Type B pancreatic cell (in vitro differentiated cells): Measurements from ENCODE around the gene LRP1B. TPM values are rescaled to one million over a fixed set of nuclear protein-coding genes. Genes with fewer than 3 reads are reported as not detected.

Source experiments
- DNase-seq: peaks from one replicate; pipeline ENCODE4 v3.0.0; 2021; ENCODE audit warnings: mixed read lengths; ENCODE audit not compliant: unreplicated experiment; ENCODE audit errors: extremely low spot score
- H3K27ac Mint-ChIP-seq: 2 replicates; pipeline ENCODE4 v1.8.0; 2021; ENCODE audit warnings: mild to moderate bottlenecking, mixed read lengths
- H3K27me3 Mint-ChIP-seq: 2 replicates; pipeline ENCODE4 v1.8.0; 2021; ENCODE audit warnings: mixed read lengths
- H3K36me3 Mint-ChIP-seq: 2 replicates; pipeline ENCODE4 v1.8.0; 2021; ENCODE audit warnings: mixed read lengths
- H3K4me1 Mint-ChIP-seq: one replicate; pipeline ENCODE4 v1.8.0; 2021; ENCODE audit warnings: mixed read lengths; ENCODE audit not compliant: unreplicated experiment
- H3K4me3 Mint-ChIP-seq: 2 replicates; pipeline ENCODE4 v1.8.0; 2021; ENCODE audit warnings: mild to moderate bottlenecking, mixed read lengths
- H3K9me3 Mint-ChIP-seq: 2 replicates; pipeline ENCODE4 v1.8.0; 2021; ENCODE audit warnings: mixed read lengths
- CTCF ChIP-seq: fragments of 200-600 bp; sonication (generic); conservative IDR thresholded peaks from 2 replicates; pipeline ENCODE4 v1.5.0; 2021; ENCODE audit warnings: antibody characterized with exemption, mild to moderate bottlenecking
- total RNA-seq: library from RNA; stranded (reverse); gene quantifications from 2 replicates; pipeline ENCODE4 v1.2.1, GENCODE V29; 2021; ENCODE audit warnings: low replicate concordance

The LRP1B gene
- total RNA-seq, 1 donor from 2014 or later: 16.0 TPM

- H3K4me1 Mint-ChIP-seq: peaks cover 3% of the 10 kb centered on the region
- DNase-seq: no peak
- no peaks in the 10 kb centered on the region for H3K9me3 Mint-ChIP-seq
- H3K36me3 Mint-ChIP-seq: no peaks in the 10 kb centered on the region
- H3K4me3 Mint-ChIP-seq: no peak overlapping the region
- H3K27me3 Mint-ChIP-seq: no peaks in the 10 kb centered on the region
- no peak for TF ChIP-seq CTCF
- no peak overlapping the region for H3K27ac Mint-ChIP-seq
Measured at GRCh38 chr2:140359056-140359771, 1771.6 kb downstream of the LRP1B start.

GRCh38 chr2:140356697-140357096 is 1774.1 kb downstream of the LRP1B start:
- H3K4me1 Mint-ChIP-seq: peaks cover 3% of the 10 kb centered on the region
- no peak for TF ChIP-seq CTCF
- no peaks in the 10 kb centered on the region for H3K36me3 Mint-ChIP-seq
- H3K4me3 Mint-ChIP-seq: no peak overlapping the region
- DNase-seq: no peak
- no peak overlapping the region for H3K27ac Mint-ChIP-seq
- H3K27me3 Mint-ChIP-seq: peaks cover 8% of the 10 kb centered on the region
- H3K9me3 Mint-ChIP-seq: no peaks in the 10 kb centered on the region

GRCh38 chr2:140355511-140356090 is 1775.2 kb downstream of the LRP1B start:
- Mint-ChIP-seq H3K36me3 (no peaks in the 10 kb centered on the region), H3K27me3 (peaks cover 8% of the 10 kb centered on the region), H3K27ac (no peak overlapping the region), H3K4me1 (peaks cover 3% of the 10 kb centered on the region), H3K4me3 (no peak overlapping the region), H3K9me3 (no peaks in the 10 kb centered on the region)
- DNase-seq: no peak
- TF ChIP-seq CTCF: no peak

GRCh38 chr2:140354544-140354943 is 1776.3 kb downstream of the LRP1B start:
- DNase-seq: no peak
- no peaks in the 10 kb centered on the region for H3K36me3 Mint-ChIP-seq
- H3K27ac Mint-ChIP-seq: no peak overlapping the region
- no peak overlapping the region for H3K4me3 Mint-ChIP-seq
- peaks cover 3% of the 10 kb centered on the region for H3K4me1 Mint-ChIP-seq
- no peaks in the 10 kb centered on the region for H3K9me3 Mint-ChIP-seq
- TF ChIP-seq CTCF: no peak
- H3K27me3 Mint-ChIP-seq: peaks cover 12% of the 10 kb centered on the region

- H3K9me3 Mint-ChIP-seq: no peaks in the 10 kb centered on the region
- H3K4me3 Mint-ChIP-seq: no peak overlapping the region
- H3K36me3 Mint-ChIP-seq: no peaks in the 10 kb centered on the region
- no peak overlapping the region for H3K27ac Mint-ChIP-seq
- no peaks in the 10 kb centered on the region for H3K4me1 Mint-ChIP-seq
- no peak for DNase-seq
- H3K27me3 Mint-ChIP-seq: peaks cover 12% of the 10 kb centered on the region
- no peak for TF ChIP-seq CTCF
Measured at GRCh38 chr2:140353541-140353940, 1777.3 kb downstream of the LRP1B start.
